Stimulated activated CD8-positive, alpha-beta memory T cell treated with anti-CD3 and anti-CD28 coated beads, Interleukin-7, amount 100 ng/mL, for 1 hour (primary cell): ENCODE data around the gene CACNA2D3.

Experiments
- DNase-seq, 2 donors: peaks; one replicate each; pipeline ENCODE4 v3.0.0-alpha.2; 2020; ENCODE audit warnings: low read depth in 2 of 2

Gene CACNA2D3

GRCh38 chr3:54217828-54218227 lies 95.5 kb downstream of the CACNA2D3 start:
- DNase-seq, result no peak

- no peak for DNase-seq
Measured at GRCh38 chr3:54222316-54222715, 100.0 kb downstream of the CACNA2D3 start.

GRCh38 chr3:54223063-54223462 lies 100.7 kb downstream of the CACNA2D3 start:
- DNase-seq, result no peak

- no peak for DNase-seq
Measured at GRCh38 chr3:54225841-54226528, 103.6 kb downstream of the CACNA2D3 start.

GRCh38 chr3:54228806-54229205 lies 106.5 kb downstream of the CACNA2D3 start:
- no peak for DNase-seq

GRCh38 chr3:54232618-54233017 lies 110.3 kb downstream of the CACNA2D3 start:
- no peak for DNase-seq

- DNase-seq, result no peak
Measured at GRCh38 chr3:54235998-54236397, 113.6 kb downstream of the CACNA2D3 start.

GRCh38 chr3:54237109-54237508 lies 114.8 kb downstream of the CACNA2D3 start:
- DNase-seq, result no peak

GRCh38 chr3:54237788-54238502 lies 115.6 kb downstream of the CACNA2D3 start:
- DNase-seq, result no peak

GRCh38 chr3:54240309-54240708 lies 118.0 kb downstream of the CACNA2D3 start:
- DNase-seq, result no peak

- no peak for DNase-seq
Measured at GRCh38 chr3:54243056-54243931, 120.9 kb downstream of the CACNA2D3 start.

- no peak for DNase-seq
Measured at GRCh38 chr3:54243960-54244682, 121.8 kb downstream of the CACNA2D3 start.

GRCh38 chr3:54251705-54252104 lies 129.4 kb downstream of the CACNA2D3 start:
- DNase-seq, result no peak

GRCh38 chr3:54257125-54257720 lies 134.9 kb downstream of the CACNA2D3 start:
- no peak for DNase-seq

- no peak for DNase-seq
Measured at GRCh38 chr3:54259636-54260035, 137.3 kb downstream of the CACNA2D3 start.

GRCh38 chr3:54261141-54261540 lies 138.8 kb downstream of the CACNA2D3 start:
- no peak for DNase-seq

GRCh38 chr3:54262541-54262940 lies 140.2 kb downstream of the CACNA2D3 start:
- DNase-seq, result no peak

GRCh38 chr3:54262946-54263345 lies 140.6 kb downstream of the CACNA2D3 start:
- no peak for DNase-seq

GRCh38 chr3:54264050-54264449 lies 141.7 kb downstream of the CACNA2D3 start:
- DNase-seq, result no peak

GRCh38 chr3:54270816-54271526 lies 148.6 kb downstream of the CACNA2D3 start:
- no peak for DNase-seq

GRCh38 chr3:54273791-54274190 lies 151.4 kb downstream of the CACNA2D3 start:
- DNase-seq, result no peak
